ENCODE data around the gene ZMAT3. TPM values are rescaled to one million over a fixed set of nuclear protein-coding genes. Genes with fewer than 3 reads are reported as not detected.

The ZMAT3 gene
- polyA plus RNA-seq, 1 experiment, result 41.4 TPM

DNA sequence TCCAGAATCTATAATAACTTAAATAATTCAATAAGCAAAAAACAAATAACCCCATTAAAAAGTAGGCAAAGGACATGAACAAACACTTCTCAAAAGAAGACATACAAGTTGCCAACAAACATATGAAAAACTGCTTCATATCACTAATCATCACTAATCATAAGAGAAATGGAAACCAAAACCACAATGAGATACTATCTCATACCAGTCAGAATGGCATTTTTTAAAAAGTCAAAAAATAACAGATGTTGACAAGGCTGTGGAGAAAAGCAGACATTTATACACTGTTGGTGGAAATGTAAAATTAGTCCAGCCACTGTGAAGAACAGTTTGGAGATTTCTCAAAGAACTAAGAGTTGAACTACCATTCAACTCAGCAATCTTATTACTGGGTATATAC lies 19.5 kb upstream of the ZMAT3 start:
- Histone ChIP-seq H3K4me3 (ENCODE audit: low read depth, low read length) (no peak overlapping the region), H3K27me3 (ENCODE audit: control insufficient read depth, insufficient read depth, low read length) (no peaks in the 10 kb centered on the region), H3K36me3 (ENCODE audit: control insufficient read depth, insufficient read depth, low read length) (no peaks in the 10 kb centered on the region)
- TF ChIP-seq, protein P1, sequence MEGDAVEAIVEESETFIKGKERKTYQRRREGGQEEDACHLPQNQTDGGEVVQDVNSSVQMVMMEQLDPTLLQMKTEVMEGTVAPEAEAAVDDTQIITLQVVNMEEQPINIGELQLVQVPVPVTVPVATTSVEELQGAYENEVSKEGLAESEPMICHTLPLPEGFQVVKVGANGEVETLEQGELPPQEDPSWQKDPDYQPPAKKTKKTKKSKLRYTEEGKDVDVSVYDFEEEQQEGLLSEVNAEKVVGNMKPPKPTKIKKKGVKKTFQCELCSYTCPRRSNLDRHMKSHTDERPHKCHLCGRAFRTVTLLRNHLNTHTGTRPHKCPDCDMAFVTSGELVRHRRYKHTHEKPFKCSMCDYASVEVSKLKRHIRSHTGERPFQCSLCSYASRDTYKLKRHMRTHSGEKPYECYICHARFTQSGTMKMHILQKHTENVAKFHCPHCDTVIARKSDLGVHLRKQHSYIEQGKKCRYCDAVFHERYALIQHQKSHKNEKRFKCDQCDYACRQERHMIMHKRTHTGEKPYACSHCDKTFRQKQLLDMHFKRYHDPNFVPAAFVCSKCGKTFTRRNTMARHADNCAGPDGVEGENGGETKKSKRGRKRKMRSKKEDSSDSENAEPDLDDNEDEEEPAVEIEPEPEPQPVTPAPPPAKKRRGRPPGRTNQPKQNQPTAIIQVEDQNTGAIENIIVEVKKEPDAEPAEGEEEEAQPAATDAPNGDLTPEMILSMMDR (IDR thresholded peaks at IDR 0.05; ENCODE audit: insufficient read depth, low read depth, low read length), result no peak
- POLR2A ChIA-PET, result no interaction called here
- CTCF ChIA-PET, result interaction anchor here (0.6 to 0.8 kb wide), 4 partner anchors 15 to 71 kb away, joined by 3 to 5 read pairs (median 3); no protein-coding TSS in a partner anchor
- no peak for DNase-seq (ENCODE audit: low read depth)

DNA sequence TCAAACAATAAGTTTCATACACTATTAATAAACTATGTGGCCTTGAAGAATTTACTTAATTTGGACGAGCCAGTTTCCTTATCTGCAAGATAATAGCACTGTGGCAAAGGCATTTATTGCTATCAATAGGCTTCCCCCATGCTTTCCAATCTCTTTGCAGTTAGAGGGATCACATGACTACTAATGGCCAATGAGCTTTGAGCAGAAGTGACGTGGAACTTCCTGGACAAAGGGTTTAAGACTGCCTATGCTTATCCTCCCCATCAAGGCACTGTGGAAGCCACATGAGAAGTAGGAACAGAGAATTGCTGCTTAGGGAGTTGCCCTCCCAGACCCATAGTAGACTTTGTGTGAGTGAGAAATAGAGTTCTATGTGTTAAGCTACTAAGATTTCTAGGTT lies 16.7 kb upstream of the ZMAT3 start:
- POLR2A ChIA-PET, result no interaction called here
- CTCF ChIA-PET, result interaction anchor here (1.2 kb wide), 1 partner anchor 17 kb away, joined by 3 read pairs; the partner anchor contains the start of gene ZMAT3
- H3K27me3 ChIP-seq (ENCODE audit: control insufficient read depth, insufficient read depth, low read length), result no peaks in the 10 kb centered on the region
- no peak for DNase-seq (ENCODE audit: low read depth)
- no peak overlapping the region for H3K4me3 ChIP-seq (ENCODE audit: low read depth, low read length)
- no peaks in the 10 kb centered on the region for H3K36me3 ChIP-seq (ENCODE audit: control insufficient read depth, insufficient read depth, low read length)
- TF ChIP-seq, protein P1 (IDR thresholded peaks at IDR 0.05; ENCODE audit: insufficient read depth, low read depth, low read length), result no peak

DNA sequence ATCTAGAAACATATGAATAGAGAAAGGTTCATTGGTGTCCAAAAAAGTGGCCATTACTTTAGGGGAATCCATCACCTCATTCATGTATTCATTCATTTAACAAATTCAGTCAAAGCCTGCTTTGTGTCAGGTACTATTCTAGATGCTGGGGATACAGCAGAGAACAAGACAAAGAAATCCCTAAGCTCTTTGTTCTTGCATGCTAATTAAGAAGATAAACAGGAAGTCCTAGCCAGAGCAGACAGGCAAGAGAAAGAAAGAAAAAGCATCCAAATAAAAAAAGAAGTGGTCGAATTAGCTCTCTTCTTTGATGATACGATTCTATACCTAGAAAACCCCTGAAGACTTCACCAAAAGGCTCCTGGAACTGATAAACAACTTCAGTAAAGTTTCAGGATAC lies 12.4 kb upstream of the ZMAT3 start:
- no peak overlapping the region for H3K4me3 ChIP-seq (ENCODE audit: low read depth, low read length)
- H3K27me3 ChIP-seq (ENCODE audit: control insufficient read depth, insufficient read depth, low read length), result no peaks in the 10 kb centered on the region
- H3K36me3 ChIP-seq (ENCODE audit: control insufficient read depth, insufficient read depth, low read length), result no peaks in the 10 kb centered on the region
- TF ChIP-seq, protein P1 (IDR thresholded peaks at IDR 0.05; ENCODE audit: insufficient read depth, low read depth, low read length), result no peak
- DNase-seq (ENCODE audit: low read depth), result no peak
- ChIA-PET POLR2A (interaction anchor here (0.6 kb wide), 1 partner anchor 14 kb away, joined by 3 read pairs; no protein-coding TSS in a partner anchor), CTCF (interaction anchor here (0.5 kb wide), 1 partner anchor 234 kb away, joined by 6 read pairs; no protein-coding TSS in a partner anchor)

DNA sequence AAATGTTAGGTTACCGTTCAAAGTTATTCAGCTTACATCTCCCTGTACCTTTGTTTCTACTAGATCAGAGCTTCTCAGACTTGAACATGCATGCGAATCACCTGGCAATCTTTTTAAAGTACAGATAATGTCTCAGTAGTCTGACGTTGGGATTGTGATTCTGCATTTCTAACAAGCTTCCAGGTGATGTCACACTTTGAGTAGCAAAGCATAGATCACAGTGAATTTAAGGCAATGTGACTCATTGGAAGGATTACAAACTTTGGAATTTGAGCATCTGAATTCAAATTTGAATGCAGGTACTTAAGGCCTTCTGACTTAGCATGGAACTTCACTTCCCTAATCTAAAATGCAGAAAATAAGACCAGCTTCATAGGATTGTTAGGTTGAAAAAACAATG lies 10.8 kb upstream of the ZMAT3 start:
- CTCF ChIA-PET, result interaction anchor here (1.8 kb wide), 1 partner anchor 14 kb away, joined by 5 read pairs; no protein-coding TSS in a partner anchor
- POLR2A ChIA-PET, result no interaction called here
- Histone ChIP-seq H3K4me3 (ENCODE audit: low read depth, low read length) (no peak overlapping the region), H3K36me3 (ENCODE audit: control insufficient read depth, insufficient read depth, low read length) (no peaks in the 10 kb centered on the region), H3K27me3 (ENCODE audit: control insufficient read depth, insufficient read depth, low read length) (no peaks in the 10 kb centered on the region)
- no peak for DNase-seq (ENCODE audit: low read depth)
- TF ChIP-seq, protein P1 (IDR thresholded peaks at IDR 0.05; ENCODE audit: insufficient read depth, low read depth, low read length), result no peak

DNA sequence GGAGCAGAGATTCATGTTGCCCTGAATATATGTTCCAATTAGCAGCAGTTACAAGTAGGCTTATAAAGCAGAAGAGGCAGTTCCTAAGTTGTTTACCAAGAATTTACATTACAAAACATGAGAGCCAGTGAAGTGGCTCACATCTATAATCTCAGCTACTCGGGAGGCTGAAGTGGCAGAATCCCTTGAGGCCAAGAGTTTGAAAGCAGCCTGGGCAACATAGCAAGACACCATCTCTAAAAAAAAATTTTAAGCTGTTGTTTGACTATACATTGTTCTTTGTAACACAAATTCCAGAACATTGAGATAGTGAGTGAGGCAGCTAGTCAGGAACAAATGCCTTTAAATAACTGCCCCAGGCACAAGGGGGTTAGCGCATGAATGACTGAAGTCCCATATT lies 10.3 kb upstream of the ZMAT3 start:
- TF ChIP-seq, protein P1 (IDR thresholded peaks at IDR 0.05; ENCODE audit: insufficient read depth, low read depth, low read length), result no peak
- no peak for DNase-seq (ENCODE audit: low read depth)
- H3K27me3 ChIP-seq (ENCODE audit: control insufficient read depth, insufficient read depth, low read length), result no peaks in the 10 kb centered on the region
- CTCF ChIA-PET, result interaction anchor here (1.0 to 1.8 kb wide), 3 partner anchors 10 to 66 kb away, joined by 3 to 5 read pairs (median 5); partner anchors contain the start of gene ZMAT3
- H3K36me3 ChIP-seq (ENCODE audit: control insufficient read depth, insufficient read depth, low read length), result no peaks in the 10 kb centered on the region
- H3K4me3 ChIP-seq (ENCODE audit: low read depth, low read length), result no peak overlapping the region
- POLR2A ChIA-PET, result no interaction called here
